GM18511 (cell line): ENCODE results near the gene ZBTB22.
"Not testable (repeated sequence)": the region's sequence is repeated elsewhere in the genome, so short reads cannot be mapped to it uniquely, and the experiment has no call there.

Experiments
- ATAC-seq: cut with Tn5 transposase; IDR thresholded peaks from one replicate; pipeline ENCODE4 v1.9.1; 2021; ENCODE audit warnings: mild to moderate bottlenecking, moderate library complexity; ENCODE audit not compliant: unreplicated experiment

Gene ZBTB22, protein sequence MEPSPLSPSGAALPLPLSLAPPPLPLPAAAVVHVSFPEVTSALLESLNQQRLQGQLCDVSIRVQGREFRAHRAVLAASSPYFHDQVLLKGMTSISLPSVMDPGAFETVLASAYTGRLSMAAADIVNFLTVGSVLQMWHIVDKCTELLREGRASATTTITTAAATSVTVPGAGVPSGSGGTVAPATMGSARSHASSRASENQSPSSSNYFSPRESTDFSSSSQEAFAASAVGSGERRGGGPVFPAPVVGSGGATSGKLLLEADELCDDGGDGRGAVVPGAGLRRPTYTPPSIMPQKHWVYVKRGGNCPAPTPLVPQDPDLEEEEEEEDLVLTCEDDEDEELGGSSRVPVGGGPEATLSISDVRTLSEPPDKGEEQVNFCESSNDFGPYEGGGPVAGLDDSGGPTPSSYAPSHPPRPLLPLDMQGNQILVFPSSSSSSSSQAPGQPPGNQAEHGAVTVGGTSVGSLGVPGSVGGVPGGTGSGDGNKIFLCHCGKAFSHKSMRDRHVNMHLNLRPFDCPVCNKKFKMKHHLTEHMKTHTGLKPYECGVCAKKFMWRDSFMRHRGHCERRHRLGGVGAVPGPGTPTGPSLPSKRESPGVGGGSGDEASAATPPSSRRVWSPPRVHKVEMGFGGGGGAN

DNA sequence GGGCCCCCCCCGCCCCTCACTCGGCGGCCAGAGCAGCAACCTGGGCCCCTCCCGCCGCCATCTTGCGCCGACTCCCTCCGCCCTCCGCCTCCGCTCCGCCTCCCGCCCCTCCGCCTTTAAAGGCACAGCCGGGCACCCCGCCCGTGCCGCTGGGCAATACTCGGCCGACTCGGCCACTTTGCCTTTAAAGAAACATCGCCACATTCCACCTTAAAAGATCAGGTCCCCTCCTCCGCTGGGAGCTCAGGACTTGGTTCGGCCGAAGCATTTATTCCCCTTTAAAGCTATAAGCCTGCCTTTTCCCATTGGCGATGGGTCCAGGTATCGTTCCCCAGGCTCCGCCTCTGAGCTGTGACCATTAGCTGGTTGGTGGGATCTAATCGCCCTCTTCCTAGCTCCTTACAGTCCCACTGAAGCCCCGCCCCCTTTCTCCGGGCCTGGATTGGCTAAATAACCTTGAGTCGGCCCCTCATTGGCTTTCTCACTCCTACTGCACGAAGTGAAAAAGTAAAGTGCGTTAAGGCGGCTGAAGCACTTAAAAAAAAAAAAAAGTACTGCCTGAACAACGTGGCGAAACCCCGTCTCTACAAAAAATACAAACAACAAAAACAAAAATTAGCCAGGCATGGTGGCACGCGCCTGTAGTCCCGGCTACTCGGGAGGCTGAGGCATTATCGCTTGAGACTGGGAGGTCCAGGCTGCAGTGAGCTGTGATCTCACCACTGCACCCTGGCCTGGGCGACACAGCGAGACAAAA, at the start of gene ZBTB22:
TSS of gene ZBTB22 (minus strand) at position 76 of the 757 bp plus-strand sequence. CDS start 828 bp downstream, outside the sequence.
- peak; percentile 54 for ATAC-seq

DNA sequence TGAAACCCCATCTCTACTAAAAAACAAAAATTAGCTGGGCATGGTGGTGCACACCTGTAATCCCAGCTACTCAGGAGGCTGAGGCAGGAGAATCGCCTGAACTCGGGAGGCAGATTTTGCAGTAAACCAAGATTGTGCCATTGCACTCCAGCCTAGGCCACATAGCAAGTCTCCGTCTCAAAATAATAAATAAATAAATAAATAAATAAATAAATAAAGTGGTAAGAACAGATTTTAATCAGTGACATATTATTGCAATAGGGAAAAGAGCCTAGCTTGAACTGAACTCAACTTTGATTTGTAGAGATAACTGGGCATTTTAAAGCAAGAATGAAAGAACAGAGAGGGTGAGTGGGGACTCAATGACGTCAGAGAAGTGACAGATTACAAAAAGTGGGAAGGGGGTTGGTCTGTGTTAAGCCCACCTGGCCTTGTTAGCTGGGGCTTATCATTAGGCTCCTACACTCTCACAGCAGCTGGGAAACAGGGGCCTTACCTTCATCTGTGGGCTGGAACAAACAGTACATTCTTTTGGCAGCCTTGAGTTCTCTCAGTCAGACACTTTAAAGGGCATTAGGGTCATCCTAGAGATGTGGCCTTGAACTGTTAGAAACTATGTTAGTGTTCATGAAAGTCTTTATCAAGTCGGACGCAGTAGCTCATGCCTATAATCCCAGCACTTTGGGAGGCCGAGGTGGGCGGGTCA, 49.6 kb upstream of the ZBTB22 start:
- ATAC-seq: no peak

DNA sequence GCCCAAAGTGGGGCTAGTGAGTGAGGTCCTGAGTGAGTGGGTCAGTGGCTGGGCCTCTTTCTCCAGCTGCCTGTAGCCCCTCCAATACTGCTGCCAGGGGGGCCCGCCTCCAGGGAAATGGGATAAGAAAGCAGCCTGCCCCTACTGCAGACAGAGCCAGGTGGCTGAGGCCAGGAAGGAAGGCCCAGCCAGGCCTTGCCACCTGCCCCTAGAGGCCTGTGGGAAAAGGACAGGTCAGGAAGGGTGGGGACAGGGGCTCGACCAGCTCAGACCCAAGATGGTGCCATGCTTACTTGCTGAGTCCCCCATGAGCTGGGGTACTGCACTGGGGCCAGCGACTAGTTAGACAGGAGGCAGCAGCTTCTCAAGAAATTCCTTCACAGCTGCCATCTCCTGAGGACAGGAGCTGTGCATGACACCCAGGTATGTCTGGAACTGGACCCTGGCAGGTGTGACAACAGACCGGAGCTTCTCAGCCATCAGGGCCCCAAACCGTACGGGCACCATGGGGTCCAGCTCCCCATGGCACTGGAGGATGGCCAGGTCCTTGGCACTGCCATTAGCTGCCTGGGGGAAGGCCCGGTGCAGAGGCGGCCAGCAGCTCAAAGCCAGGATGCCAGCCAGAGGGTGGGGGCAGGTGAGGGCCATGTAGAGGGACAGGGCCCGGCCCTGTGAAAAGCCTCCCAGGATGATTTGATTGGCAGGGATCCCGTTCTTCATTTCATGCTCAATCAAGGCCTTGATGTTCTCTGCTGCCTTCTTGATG, 47.8 kb upstream of the ZBTB22 start:
- not testable (repeated sequence) for ATAC-seq

DNA sequence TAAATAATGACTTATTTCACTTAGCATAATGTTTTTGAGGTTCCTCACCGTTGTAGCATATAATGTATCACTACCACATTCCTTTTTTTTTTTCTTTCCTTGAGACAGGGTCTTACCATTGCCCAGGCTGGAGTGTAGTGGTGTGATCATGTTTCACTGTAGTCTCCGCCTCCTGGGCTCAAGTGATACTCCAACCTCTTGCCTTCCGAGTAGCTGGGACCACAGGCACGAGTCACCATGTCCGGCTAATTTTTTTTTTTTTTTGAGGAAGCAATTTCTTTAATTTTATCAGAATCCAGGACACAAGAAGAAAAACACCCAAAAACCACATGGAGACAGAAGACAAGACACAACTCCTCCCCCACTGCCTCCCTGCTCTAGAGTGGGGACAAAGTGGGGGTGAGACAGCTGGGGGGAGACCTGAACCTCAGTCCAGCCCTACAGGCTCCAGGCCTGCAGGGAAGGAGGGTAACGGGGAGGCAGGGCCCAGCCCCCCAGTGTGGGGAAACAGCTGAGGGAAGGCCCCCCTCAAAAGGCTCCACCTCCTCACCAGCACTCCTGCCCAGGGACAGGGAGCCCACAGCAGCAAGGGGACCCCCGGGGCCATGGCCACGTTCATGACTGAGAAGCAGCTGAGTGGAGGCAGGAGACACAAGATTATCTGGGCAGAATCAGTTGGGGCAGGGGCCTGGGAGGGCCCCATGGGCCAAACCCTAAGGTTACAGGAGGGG, 47.1 kb upstream of the ZBTB22 start:
- ATAC-seq: not testable (repeated sequence)

DNA sequence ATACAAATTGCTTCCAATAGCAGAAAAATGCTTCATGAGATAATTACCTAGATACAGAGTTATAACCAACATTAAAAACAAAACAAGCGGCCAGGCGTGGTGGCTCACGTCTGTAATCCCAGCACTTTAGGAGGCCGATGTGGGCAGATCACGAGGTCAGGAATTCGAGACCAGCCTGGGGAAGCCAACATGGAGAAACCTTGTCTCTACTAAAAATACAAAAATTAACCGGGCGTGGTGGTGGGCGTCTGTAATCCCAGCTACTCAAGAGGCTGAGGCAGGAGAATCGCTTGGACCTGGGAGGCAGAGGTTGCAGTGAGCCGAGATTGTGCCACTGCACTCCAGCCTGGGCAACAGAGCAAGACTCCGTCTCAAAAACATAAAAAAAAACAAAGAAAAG, 45.9 kb upstream of the ZBTB22 start:
- not testable (repeated sequence) for ATAC-seq

DNA sequence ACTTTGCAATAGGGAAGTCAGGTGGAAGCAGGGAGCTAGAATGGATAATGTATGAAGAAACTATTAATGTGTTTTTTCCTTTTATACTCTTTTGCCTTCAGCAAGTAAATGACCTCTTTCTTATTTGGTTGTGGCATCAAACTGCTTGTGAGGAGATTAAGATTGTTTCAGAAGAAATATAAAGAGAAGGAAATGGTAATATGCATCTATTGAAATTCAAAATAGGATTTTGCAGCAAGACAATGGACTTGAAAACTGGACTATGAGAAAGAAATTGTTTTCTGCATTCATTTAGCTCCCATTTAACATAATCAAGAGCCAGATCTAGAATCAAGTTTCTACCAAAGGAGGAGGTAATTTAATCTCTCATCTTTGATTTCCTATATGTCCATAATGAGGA, 41.8 kb upstream of the ZBTB22 start:
- ATAC-seq: no peak

DNA sequence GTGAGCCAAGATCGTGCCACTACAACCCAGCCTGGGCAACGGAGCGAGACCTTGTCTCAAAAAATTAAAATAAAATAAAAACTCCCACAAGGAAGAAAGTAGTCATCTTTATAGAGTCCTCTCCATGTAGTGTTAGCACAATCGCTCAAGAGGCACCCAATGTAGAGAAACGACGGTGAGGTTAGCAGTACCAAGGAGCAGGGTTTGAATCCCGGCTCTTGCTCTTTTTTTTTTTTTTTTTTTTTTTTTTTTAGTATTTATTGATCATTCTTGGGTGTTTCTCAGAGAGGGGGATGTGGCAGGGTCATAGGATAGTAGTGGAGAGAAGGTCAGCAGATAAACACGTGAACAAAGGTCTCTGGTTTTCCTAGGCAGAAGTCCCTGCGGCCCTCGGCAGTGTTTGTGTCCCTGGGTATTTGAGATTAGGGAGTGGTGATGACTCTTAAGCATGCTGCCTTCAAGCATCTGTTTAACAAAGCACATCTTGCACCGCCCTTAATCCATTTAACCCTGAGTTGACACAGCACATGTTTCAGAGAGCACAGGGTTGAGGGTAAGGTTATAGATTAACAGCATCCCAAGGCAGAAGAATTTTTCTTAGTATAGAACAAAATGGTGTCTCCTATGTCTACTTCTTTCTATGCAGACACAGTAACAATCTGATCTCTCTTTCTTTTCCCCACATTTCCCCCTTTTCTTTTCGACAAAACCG, 39.8 kb upstream of the ZBTB22 start:
- ATAC-seq: not testable (repeated sequence)

DNA sequence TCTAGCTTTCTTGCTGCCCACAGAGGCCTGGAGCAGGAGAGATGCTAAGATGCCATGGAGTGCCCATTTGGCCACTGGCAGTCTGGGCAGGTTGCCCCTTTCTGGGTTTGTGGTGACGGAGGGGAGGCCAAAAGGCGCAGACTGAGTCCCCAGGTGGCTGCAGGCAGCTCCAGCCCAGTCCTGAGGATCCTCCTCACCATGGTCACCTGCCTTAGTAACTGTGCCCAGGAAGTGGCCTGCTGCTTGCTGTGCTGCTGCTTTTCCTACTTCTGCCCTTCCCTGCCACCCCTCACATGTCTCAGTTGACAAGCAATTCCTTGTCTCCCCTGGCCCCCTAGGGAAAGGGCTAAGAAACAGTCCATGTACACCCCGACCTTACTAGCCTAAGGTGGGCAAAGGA, 38.8 kb upstream of the ZBTB22 start:
- no peak for ATAC-seq

DNA sequence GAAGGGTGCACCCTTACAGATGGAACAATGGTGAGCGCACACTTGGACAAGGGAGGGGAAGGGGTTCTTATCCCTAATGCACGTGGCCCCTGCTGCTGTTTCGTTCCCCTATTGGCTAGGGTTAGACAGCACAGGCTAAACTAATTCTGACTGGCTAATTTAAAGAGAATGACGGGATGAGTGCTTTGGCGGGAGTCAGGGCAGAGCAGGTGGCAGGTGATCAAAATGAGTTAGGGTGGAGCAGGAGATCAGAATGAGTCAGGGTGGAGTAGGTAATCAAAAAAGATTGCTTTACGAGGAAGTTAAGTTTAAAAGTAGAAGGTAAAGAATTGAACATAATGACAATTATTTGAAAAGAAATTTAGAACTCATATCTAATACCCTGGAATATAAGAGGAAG, 38.3 kb upstream of the ZBTB22 start:
- not testable (repeated sequence) for ATAC-seq

DNA sequence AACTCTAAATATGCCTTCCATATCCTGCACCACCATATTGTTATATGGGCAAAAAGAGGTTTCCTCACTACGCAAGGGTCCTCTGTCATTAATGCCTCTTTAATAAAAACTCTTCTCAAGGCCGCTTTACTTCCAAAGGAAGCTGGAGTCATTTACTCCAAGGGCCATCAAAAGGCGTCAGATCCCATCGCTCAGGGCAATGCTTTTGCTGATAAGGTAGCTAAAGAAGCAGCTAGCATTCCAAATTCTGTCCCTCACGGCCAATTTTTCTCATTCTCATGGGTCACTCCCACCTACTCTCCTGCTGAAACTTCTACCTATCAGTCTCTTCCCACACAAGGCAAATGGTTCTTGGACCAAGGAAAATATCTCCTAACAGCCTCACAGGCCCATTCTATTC, 30.3 kb upstream of the ZBTB22 start:
- ATAC-seq: no peak

DNA sequence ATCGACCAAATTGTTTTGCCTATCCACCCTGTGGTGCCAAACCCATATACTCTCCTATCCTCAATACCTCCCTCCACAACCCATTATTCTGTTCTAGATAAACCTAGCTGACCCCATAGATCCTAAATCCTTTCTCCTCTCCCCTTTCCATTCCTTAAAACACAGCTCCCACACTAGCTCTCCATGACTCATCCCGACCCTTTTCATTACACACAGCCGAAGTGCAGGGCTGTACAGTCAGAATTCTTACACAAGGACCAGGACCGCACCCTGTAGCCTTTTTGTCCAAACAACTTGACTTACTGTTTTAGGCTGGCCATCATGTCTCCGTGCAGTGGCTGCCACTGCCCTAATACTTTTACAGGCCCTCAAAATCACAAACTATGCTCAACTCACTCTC, 29.4 kb upstream of the ZBTB22 start:
- not testable (repeated sequence) for ATAC-seq

DNA sequence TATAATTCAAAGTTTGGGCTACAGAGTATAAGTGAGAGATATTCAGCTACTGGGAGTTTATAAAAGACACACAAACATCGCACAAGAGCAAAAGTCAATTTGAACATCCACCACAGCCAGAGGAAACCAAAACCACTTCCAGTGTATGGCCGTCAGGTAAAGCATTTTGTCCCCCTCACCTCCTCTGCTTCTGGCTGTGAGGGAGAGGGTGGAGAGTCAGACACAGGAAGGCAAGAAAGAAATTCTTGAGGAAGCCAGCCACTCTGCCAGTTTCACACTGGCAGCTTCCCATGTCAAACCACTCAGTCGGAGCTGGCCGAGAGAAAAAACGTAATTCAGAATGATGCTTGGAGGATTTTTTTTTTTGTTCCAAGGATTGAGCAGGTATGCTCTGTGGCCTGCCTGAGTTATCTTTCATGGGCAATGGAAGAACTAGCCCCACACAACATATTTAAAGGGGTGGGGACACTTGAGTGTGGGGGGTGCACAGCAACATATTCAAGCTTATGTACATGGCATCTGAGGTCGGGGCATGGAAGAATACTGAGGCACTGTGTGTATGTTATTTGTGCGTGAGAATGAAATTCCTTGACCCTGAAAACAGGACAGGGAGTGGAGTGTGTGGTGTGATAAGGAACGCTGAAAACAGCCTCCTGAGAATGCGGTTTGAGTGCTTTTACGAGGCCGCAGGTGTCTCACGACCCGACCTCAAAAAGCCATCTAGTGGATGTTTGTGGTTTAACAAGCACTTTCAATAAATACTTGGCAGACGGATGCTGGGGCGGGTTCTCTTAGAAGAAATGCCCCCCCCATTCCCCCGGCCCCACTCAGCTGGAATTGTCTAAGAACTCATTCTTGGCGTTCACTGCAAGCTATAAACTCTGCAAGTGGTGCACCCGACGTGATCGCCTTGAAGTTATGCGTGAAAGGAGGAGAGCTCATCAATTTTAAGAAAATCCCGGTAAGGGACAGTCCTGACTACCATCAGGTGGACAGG, 27.5 kb upstream of the ZBTB22 start:
- ATAC-seq: no peak

DNA sequence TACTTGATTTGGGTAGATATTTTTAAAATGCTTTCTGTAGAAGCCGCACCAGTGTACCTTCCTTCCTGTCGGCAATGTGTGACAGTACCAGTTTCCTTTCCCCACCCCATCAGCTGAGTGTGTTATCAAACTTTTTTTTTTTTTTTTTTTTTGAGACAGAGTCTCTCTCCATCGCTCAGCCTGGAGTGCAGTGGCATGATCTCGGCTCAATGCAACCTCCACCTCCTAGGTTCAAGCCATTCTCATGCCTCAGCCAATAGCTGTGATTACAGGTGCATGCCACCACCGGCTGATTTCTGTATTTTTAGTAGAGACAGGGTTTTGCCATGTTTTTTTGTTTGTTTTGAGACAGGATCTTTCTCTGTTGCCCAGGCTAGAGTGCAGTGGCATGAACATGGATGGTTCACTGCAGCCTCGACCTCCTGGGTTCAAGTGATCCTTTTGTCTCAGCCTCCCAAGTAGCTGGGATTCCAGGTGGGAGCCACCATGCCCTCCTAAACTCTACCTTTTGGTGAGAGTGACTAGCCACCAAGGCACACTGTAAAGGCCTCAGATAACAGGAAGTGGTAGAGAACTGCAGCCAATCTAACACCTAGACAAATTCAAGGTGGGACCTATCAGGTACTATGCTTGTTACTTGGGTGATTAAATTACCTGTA, 26.5 kb upstream of the ZBTB22 start:
- ATAC-seq: peak; percentile 68

DNA sequence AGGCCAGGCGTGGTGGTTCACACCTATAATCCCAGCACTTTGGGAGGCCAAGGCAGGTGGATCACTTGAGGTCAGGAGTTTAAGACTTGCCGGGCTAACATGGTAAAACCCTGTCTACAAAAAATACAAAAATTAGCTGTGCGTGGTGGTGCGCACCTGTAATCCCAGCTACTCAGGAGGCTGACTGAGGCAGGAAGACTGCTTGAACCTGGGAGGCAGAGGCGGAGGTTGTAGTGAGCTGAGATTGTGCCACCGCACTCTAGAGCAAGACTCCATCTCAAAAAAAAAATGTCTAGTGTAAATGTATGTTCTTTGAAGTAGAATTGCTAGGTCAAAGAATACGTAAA, 26.0 kb upstream of the ZBTB22 start:
- not testable (repeated sequence) for ATAC-seq

DNA sequence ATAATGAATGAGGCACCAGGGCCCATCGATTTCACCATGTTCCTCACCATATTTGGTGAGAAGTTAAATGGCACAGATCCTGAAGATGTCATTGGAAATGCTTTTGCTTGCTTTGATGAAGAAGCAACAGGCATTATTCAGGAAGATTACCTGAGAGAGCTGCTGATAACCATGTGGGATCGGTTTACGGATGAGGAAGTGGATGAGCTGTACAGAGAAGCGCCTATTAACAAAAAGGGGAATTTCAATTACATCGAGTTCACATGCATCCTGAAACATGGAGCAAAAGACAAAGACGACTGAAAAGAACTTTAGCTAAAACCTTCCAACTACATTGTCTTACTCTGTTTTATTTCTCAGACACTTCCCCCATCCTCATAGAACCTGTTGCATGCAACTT, 21.6 kb upstream of the ZBTB22 start:
- ATAC-seq: no peak

DNA sequence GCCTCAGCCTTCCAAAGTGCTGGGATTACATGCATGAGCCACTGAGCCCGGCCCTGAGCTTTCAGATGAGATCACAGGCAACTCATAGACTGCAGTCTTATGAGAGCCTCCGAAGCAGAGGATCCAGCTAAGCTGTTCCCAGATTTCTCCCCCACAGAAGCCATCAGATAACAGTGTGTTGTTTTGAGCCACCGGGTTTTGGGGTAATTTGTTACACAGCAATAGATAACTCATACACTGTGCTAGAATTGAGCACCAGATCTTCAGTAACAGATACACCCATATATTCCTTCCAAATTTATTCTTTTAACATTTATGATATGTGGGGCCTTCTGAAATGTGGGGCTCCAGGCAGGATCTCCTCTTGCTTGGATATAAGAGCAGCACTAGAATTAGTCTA, 19.0 kb upstream of the ZBTB22 start:
- ATAC-seq: no peak

DNA sequence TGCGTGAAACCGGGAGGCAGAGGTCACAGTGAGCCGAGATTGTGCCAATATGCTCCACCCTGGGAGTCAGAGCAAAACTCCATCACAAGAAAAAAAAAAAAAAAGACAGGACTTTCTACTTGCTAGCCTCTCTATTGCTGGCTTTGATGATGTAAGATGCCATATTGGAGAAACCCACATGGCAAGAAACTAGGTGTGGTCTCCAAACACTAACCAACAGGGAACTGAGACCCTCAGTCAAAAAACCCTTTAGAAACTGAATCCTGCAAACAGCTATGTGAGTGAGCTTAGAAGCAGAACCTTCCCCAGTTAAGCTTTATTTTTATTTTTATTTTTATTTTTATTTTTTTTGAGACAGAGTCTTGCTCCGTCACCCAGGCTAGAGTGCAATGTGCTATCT, 18.4 kb upstream of the ZBTB22 start:
- ATAC-seq: no peak
